ENCODE results near the gene ARHGEF17. TPM values are rescaled to one million over a fixed set of nuclear protein-coding genes. Genes with fewer than 3 reads are reported as not detected.

Gene ARHGEF17
- polyA plus RNA-seq, 3 donors = 0.16 to 1.2 (median 0.55) TPM

- TF ChIP-seq CTCF (IDR thresholded peaks at IDR 0.05) = no peak
- no peaks in the 10 kb centered on the region for H3K36me3 ChIP-seq (replicated peaks in 1 of 2; ENCODE audit: control insufficient read depth in 1 of 2, insufficient read depth in 2 of 2, low read length in 2 of 2)
- intact Hi-C loops (cut with micrococcal nuclease) = loop anchor here in 1 of 2 donors (5.0 kb wide), 3 partner anchors 33 to 98 kb away; partner anchors contain the start of gene P2RY2
- peaks cover 0 to 3% (median 0%) of the 10 kb centered on the region in 7 donors for H3K9me3 Mint-ChIP-seq
- H3K4me1 ChIP-seq (ENCODE audit: control insufficient read depth in 1 of 2, insufficient read depth in 2 of 2, low read length in 2 of 2) = peaks cover 72 to 81% of the 10 kb centered on the region in 2 donors
- H3K4me3 ChIP-seq (replicated peaks in 1 of 3; ENCODE audit: low read depth in 2 of 3, low read length in 3 of 3) = no peak overlapping the region
- WGBS (ENCODE audit: insufficient coverage) = 100% methylated on average over 1 of the region's 1 CpG
- DNase-seq = no peak
- H3K27me3 ChIP-seq (ENCODE audit: control insufficient read depth in 2 of 2, insufficient read depth in 2 of 2, low read length in 2 of 2) = no peaks in the 10 kb centered on the region
- H3K79me2 ChIP-seq (ENCODE audit: insufficient read depth, low read length) = no peaks in the 10 kb centered on the region
- H3K4me1 Mint-ChIP-seq = peaks cover 87% of the 10 kb centered on the region
- no peaks in the 10 kb centered on the region for H3K9me3 ChIP-seq (replicated peaks in 1 of 2; ENCODE audit: control insufficient read depth in 1 of 2, insufficient read depth in 1 of 2, low read length in 2 of 2)
- no peak overlapping the region for H3K9ac ChIP-seq (ENCODE audit: insufficient read depth, low read length, poor library complexity, severe bottlenecking)
- H4K20me1 ChIP-seq (ENCODE audit: insufficient read depth, low read length) = no peaks in the 10 kb centered on the region
- no peak overlapping the region for H2AFZ ChIP-seq (ENCODE audit: insufficient read depth, low read depth, low read length, poor library complexity, severe bottlenecking)
- H3K27ac ChIP-seq (ENCODE audit: low read depth in 1 of 2, low read length in 2 of 2) = no peak overlapping the region
- H3K36me3 Mint-ChIP-seq = peaks cover 9 to 24% of the 10 kb centered on the region in 2 donors
- H3K4me2 ChIP-seq (replicated peaks; ENCODE audit: extremely low read depth, low read length, poor library complexity, severe bottlenecking) = no peak overlapping the region
- H3K27ac Mint-ChIP-seq = peak overlapping the region in 3 of 7 donors; percentile 33 to 63 (median 61)
- peaks cover 3 to 9% (median 4%) of the 10 kb centered on the region in 3 donors for H3K27me3 Mint-ChIP-seq (ENCODE audit: low read depth in 3 of 3)
- peak overlapping the region in 1 of 2 donors; percentile 17 for H3K4me3 Mint-ChIP-seq
Observed at GRCh38 chr11:73285721-73286120, 22.4 kb upstream of the ARHGEF17 start.

- Mint-ChIP-seq H3K4me3 (no peak overlapping the region), H3K9me3 (peaks cover 0 to 3% (median 0%) of the 10 kb centered on the region in 7 donors), H3K27me3 (ENCODE audit: low read depth in 3 of 3) (peaks cover 3 to 9% (median 4%) of the 10 kb centered on the region in 3 donors), H3K4me1 (peaks cover 81% of the 10 kb centered on the region), H3K27ac (peak overlapping the region in 3 of 7 donors; percentile 66 to 99 (median 74)), H3K36me3 (peaks cover 9 to 25% of the 10 kb centered on the region in 2 donors)
- no peaks in the 10 kb centered on the region for H3K27me3 ChIP-seq (ENCODE audit: control insufficient read depth in 2 of 2, insufficient read depth in 2 of 2, low read length in 2 of 2)
- DNase-seq = no peak
- H3K9me3 ChIP-seq (replicated peaks in 1 of 2; ENCODE audit: control insufficient read depth in 1 of 2, insufficient read depth in 1 of 2, low read length in 2 of 2) = no peaks in the 10 kb centered on the region
- WGBS (ENCODE audit: insufficient coverage) = no CpG with 5 or more reads among the region's 9 CpGs
- peaks cover 66 to 75% of the 10 kb centered on the region in 2 donors for H3K4me1 ChIP-seq (ENCODE audit: control insufficient read depth in 1 of 2, insufficient read depth in 2 of 2, low read length in 2 of 2)
- no peaks in the 10 kb centered on the region for H3K36me3 ChIP-seq (replicated peaks in 1 of 2; ENCODE audit: control insufficient read depth in 1 of 2, insufficient read depth in 2 of 2, low read length in 2 of 2)
- no peak overlapping the region for H3K9ac ChIP-seq (ENCODE audit: insufficient read depth, low read length, poor library complexity, severe bottlenecking)
- H3K4me3 ChIP-seq (replicated peaks in 1 of 3; ENCODE audit: low read depth in 2 of 3, low read length in 3 of 3) = no peak overlapping the region
- H2AFZ ChIP-seq (ENCODE audit: insufficient read depth, low read depth, low read length, poor library complexity, severe bottlenecking) = no peak overlapping the region
- TF ChIP-seq CTCF (IDR thresholded peaks at IDR 0.05) = no peak
- H3K27ac ChIP-seq (ENCODE audit: low read depth in 1 of 2, low read length in 2 of 2) = no peak overlapping the region
- intact Hi-C loops (cut with micrococcal nuclease) = loop anchor here in 1 of 2 donors (5.0 kb wide), 3 partner anchors 34 to 99 kb away; partner anchors contain the start of gene P2RY2
- no peaks in the 10 kb centered on the region for H4K20me1 ChIP-seq (ENCODE audit: insufficient read depth, low read length)
- H3K79me2 ChIP-seq (ENCODE audit: insufficient read depth, low read length) = no peaks in the 10 kb centered on the region
- no peak overlapping the region for H3K4me2 ChIP-seq (replicated peaks; ENCODE audit: extremely low read depth, low read length, poor library complexity, severe bottlenecking)
Observed at GRCh38 chr11:73286240-73286810, 21.8 kb upstream of the ARHGEF17 start.
